ENCODE measurements around the gene FLT4.

The FLT4 gene

DNA sequence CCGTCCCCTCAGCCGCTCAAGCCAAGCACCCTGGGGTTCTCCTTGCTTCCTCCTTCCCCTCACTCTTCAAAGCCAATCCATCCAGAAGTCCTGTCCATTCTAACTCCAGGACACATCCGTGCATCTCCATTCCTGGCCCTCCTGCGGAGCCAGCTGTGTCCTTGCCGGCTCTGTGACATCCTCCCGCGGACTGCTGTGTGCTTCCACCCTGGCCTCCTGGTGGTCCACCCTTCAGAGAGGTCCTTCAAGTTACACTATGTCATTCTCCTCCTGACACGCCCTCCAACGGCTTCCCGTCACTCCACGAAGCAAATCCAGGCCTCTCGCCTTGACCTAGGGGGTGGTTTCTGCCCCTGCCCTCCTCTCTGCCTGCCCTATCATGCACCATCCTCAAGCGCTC, 45.1 kb downstream of the FLT4 start:
- no peak overlapping the region for H3K4me3 ChIP-seq (ENCODE audit: insufficient read depth, low read length, poor library complexity, severe bottlenecking)
- no peaks in the 10 kb centered on the region for H4K20me1 ChIP-seq (ENCODE audit: low read depth, low read length)
- H2AFZ ChIP-seq (ENCODE audit: low read depth, low read length, severe bottlenecking), result no peak overlapping the region
- no peaks in the 10 kb centered on the region for H3K36me3 ChIP-seq (ENCODE audit: low read length)
- no peaks in the 10 kb centered on the region for H3K9me3 ChIP-seq (ENCODE audit: insufficient read depth, low read length)
- H3F3A ChIP-seq (ENCODE audit: insufficient read depth), result no peaks in the 10 kb centered on the region
- H3K79me2 ChIP-seq (ENCODE audit: insufficient read depth, low read length), result no peaks in the 10 kb centered on the region
- H3K9me2 ChIP-seq (replicated peaks; ENCODE audit: insufficient read depth, low read length), result no peaks in the 10 kb centered on the region
- no peak overlapping the region for H3K9ac ChIP-seq (ENCODE audit: low read length)
- H3K27ac ChIP-seq (ENCODE audit: low read depth, low read length), result no peak overlapping the region
- no peaks in the 10 kb centered on the region for H3K27me3 ChIP-seq (ENCODE audit: low read length)
- no peak for TF ChIP-seq CTCF (IDR thresholded peaks at IDR 0.05; ENCODE audit: insufficient read depth, low read length, poor library complexity, severe bottlenecking)
- TF ChIP-seq EZH2phosphoT487 (conservative IDR thresholded peaks at IDR 0.05; ENCODE audit: low read length), result no peak
- no peak overlapping the region for H3K4me2 ChIP-seq (ENCODE audit: low read depth, low read length, poor library complexity, severe bottlenecking)

GRCh38 chr5:180603076-180603594, 46.3 kb downstream of the FLT4 start:
- H3K9me2 ChIP-seq (replicated peaks; ENCODE audit: insufficient read depth, low read length), result no peaks in the 10 kb centered on the region
- no peaks in the 10 kb centered on the region for H3K27me3 ChIP-seq (ENCODE audit: low read length)
- H3K9ac ChIP-seq (ENCODE audit: low read length), result no peak overlapping the region
- no peaks in the 10 kb centered on the region for H3K79me2 ChIP-seq (ENCODE audit: insufficient read depth, low read length)
- no peak for TF ChIP-seq CTCF (IDR thresholded peaks at IDR 0.05; ENCODE audit: insufficient read depth, low read length, poor library complexity, severe bottlenecking)
- no peaks in the 10 kb centered on the region for H3F3A ChIP-seq (ENCODE audit: insufficient read depth)
- H3K36me3 ChIP-seq (ENCODE audit: low read length), result no peaks in the 10 kb centered on the region
- H3K27ac ChIP-seq (ENCODE audit: low read depth, low read length), result no peak overlapping the region
- no peaks in the 10 kb centered on the region for H4K20me1 ChIP-seq (ENCODE audit: low read depth, low read length)
- no peaks in the 10 kb centered on the region for H3K9me3 ChIP-seq (ENCODE audit: insufficient read depth, low read length)
- no peak overlapping the region for H2AFZ ChIP-seq (ENCODE audit: low read depth, low read length, severe bottlenecking)
- H3K4me3 ChIP-seq (ENCODE audit: insufficient read depth, low read length, poor library complexity, severe bottlenecking), result no peak overlapping the region
- no peak overlapping the region for H3K4me2 ChIP-seq (ENCODE audit: low read depth, low read length, poor library complexity, severe bottlenecking)

GRCh38 chr5:180602481-180603075, 46.8 kb downstream of the FLT4 start:
- no peaks in the 10 kb centered on the region for H3K27me3 ChIP-seq (ENCODE audit: low read length)
- no peak overlapping the region for H3K4me3 ChIP-seq (ENCODE audit: insufficient read depth, low read length, poor library complexity, severe bottlenecking)
- H3K27ac ChIP-seq (ENCODE audit: low read depth, low read length), result no peak overlapping the region
- no peaks in the 10 kb centered on the region for H4K20me1 ChIP-seq (ENCODE audit: low read depth, low read length)
- no peak overlapping the region for H2AFZ ChIP-seq (ENCODE audit: low read depth, low read length, severe bottlenecking)
- H3K36me3 ChIP-seq (ENCODE audit: low read length), result no peaks in the 10 kb centered on the region
- no peak overlapping the region for H3K4me2 ChIP-seq (ENCODE audit: low read depth, low read length, poor library complexity, severe bottlenecking)
- no peak overlapping the region for H3K9ac ChIP-seq (ENCODE audit: low read length)
- no peaks in the 10 kb centered on the region for H3K9me2 ChIP-seq (replicated peaks; ENCODE audit: insufficient read depth, low read length)
- H3K9me3 ChIP-seq (ENCODE audit: insufficient read depth, low read length), result no peaks in the 10 kb centered on the region
- no peak for TF ChIP-seq EZH2phosphoT487 (conservative IDR thresholded peaks at IDR 0.05; ENCODE audit: low read length)
- TF ChIP-seq CTCF (IDR thresholded peaks at IDR 0.05; ENCODE audit: insufficient read depth, low read length, poor library complexity, severe bottlenecking), result no peak
- H3K79me2 ChIP-seq (ENCODE audit: insufficient read depth, low read length), result no peaks in the 10 kb centered on the region
- no peaks in the 10 kb centered on the region for H3F3A ChIP-seq (ENCODE audit: insufficient read depth)
